Stimulated activated effector memory CD8-positive, alpha-beta T cell treated with anti-CD3 and anti-CD28 coated beads, Interleukin-12 subunit alpha, Interleukin-12 subunit beta, amount 100 ng/mL, for 72 hours (primary cell): ENCODE measurements around the gene PLEKHF1.

Source experiments
- ATAC-seq: fragments of 150-1000 bp; cut with Tn5 transposase; 2 replicates; pipeline ENCODE4 v1.10.0; 2021
- DNase-seq, 2 donors: peaks; one replicate each; pipeline ENCODE4 v3.0.0; 2021 to 2022; ENCODE audit warnings: low spot score in 2 of 2
- H3K27ac Mint-ChIP-seq: one replicate; pipeline ENCODE4 v1.8.0; 2022; ENCODE audit warnings: mild to moderate bottlenecking, mixed read lengths
- H3K36me3 Mint-ChIP-seq: one replicate; pipeline ENCODE4 v1.8.0; 2022; ENCODE audit warnings: mild to moderate bottlenecking, mixed read lengths
- H3K4me1 Mint-ChIP-seq: one replicate; pipeline ENCODE4 v1.8.0; 2022; ENCODE audit warnings: mixed read lengths
- H3K4me3 Mint-ChIP-seq: one replicate; pipeline ENCODE4 v1.8.0; 2022; ENCODE audit warnings: mild to moderate bottlenecking, mixed read lengths
- H3K9me3 Mint-ChIP-seq: one replicate; pipeline ENCODE4 v1.8.0; 2022; ENCODE audit warnings: mixed read lengths

PLEKHF1 gene

GRCh38 chr19:29650772-29651387 lies 14.4 kb upstream of the PLEKHF1 start:
- H3K36me3 Mint-ChIP-seq, result no peaks in the 10 kb centered on the region
- ATAC-seq (no peak), DNase-seq (no peak)
- peak overlapping the region; percentile 71 for H3K27ac Mint-ChIP-seq
- H3K9me3 Mint-ChIP-seq, result no peaks in the 10 kb centered on the region
- peaks cover 29% of the 10 kb centered on the region for H3K4me1 Mint-ChIP-seq
- H3K4me3 Mint-ChIP-seq, result no peak overlapping the region

- H3K4me3 Mint-ChIP-seq, result no peak overlapping the region
- H3K27ac Mint-ChIP-seq, result peak overlapping the region; percentile 71
- no peaks in the 10 kb centered on the region for H3K36me3 Mint-ChIP-seq
- no peaks in the 10 kb centered on the region for H3K9me3 Mint-ChIP-seq
- peaks cover 23% of the 10 kb centered on the region for H3K4me1 Mint-ChIP-seq
- DNase-seq (no peak), ATAC-seq (no peak)
These were observed 13.5 kb upstream of the PLEKHF1 start for GRCh38 chr19:29651622-29652394.

GRCh38 chr19:29653398-29653797 lies 11.9 kb upstream of the PLEKHF1 start:
- DNase-seq (no peak), ATAC-seq (no peak)
- peaks cover 23% of the 10 kb centered on the region for H3K4me1 Mint-ChIP-seq
- no peak overlapping the region for H3K4me3 Mint-ChIP-seq
- H3K9me3 Mint-ChIP-seq, result no peaks in the 10 kb centered on the region
- no peak overlapping the region for H3K27ac Mint-ChIP-seq
- H3K36me3 Mint-ChIP-seq, result no peaks in the 10 kb centered on the region

GRCh38 chr19:29655648-29656335 lies 9.5 kb upstream of the PLEKHF1 start:
- DNase-seq, result no peak
- Mint-ChIP-seq H3K4me3 (no peak overlapping the region), H3K9me3 (no peaks in the 10 kb centered on the region), H3K27ac (peak overlapping the region; percentile 79), H3K36me3 (no peaks in the 10 kb centered on the region), H3K4me1 (peaks cover 23% of the 10 kb centered on the region)
- ATAC-seq, result peak; percentile 45

- Mint-ChIP-seq H3K4me1 (peaks cover 17% of the 10 kb centered on the region), H3K9me3 (no peaks in the 10 kb centered on the region), H3K4me3 (no peak overlapping the region), H3K36me3 (no peaks in the 10 kb centered on the region), H3K27ac (no peak overlapping the region)
- DNase-seq (no peak), ATAC-seq (no peak)
These were observed 6.9 kb upstream of the PLEKHF1 start for GRCh38 chr19:29658221-29658991.

- Mint-ChIP-seq H3K27ac (no peak overlapping the region), H3K36me3 (peaks cover 1% of the 10 kb centered on the region), H3K9me3 (no peaks in the 10 kb centered on the region), H3K4me3 (no peak overlapping the region), H3K4me1 (peaks cover 15% of the 10 kb centered on the region)
- DNase-seq (no peak), ATAC-seq (no peak)
These were observed 4.4 kb upstream of the PLEKHF1 start for GRCh38 chr19:29660835-29661234.

- Mint-ChIP-seq H3K36me3 (peaks cover 15% of the 10 kb centered on the region), H3K4me3 (no peak overlapping the region), H3K9me3 (no peaks in the 10 kb centered on the region), H3K4me1 (peaks cover 20% of the 10 kb centered on the region), H3K27ac (peak overlapping the region; percentile 68)
- ATAC-seq, result no peak
- DNase-seq, result no peak
These were observed 3.0 kb upstream of the PLEKHF1 start for GRCh38 chr19:29662278-29662603.

GRCh38 chr19:29662604-29663404 lies 2.5 kb upstream of the PLEKHF1 start:
- ATAC-seq (no peak), DNase-seq (no peak)
- peaks cover 26% of the 10 kb centered on the region for H3K4me1 Mint-ChIP-seq
- no peak overlapping the region for H3K4me3 Mint-ChIP-seq
- H3K36me3 Mint-ChIP-seq, result peaks cover 20% of the 10 kb centered on the region
- H3K27ac Mint-ChIP-seq, result peak overlapping the region; percentile 68
- H3K9me3 Mint-ChIP-seq, result no peaks in the 10 kb centered on the region

GRCh38 chr19:29663861-29664752 lies 1.2 kb upstream of the PLEKHF1 start:
- ATAC-seq (no peak), DNase-seq (no peak)
- peak overlapping the region; percentile 72 for H3K27ac Mint-ChIP-seq
- H3K36me3 Mint-ChIP-seq, result peaks cover 33% of the 10 kb centered on the region
- H3K4me1 Mint-ChIP-seq, result peaks cover 39% of the 10 kb centered on the region
- H3K9me3 Mint-ChIP-seq, result no peaks in the 10 kb centered on the region
- peak overlapping the region; percentile 88 for H3K4me3 Mint-ChIP-seq

- peaks cover 46% of the 10 kb centered on the region for H3K4me1 Mint-ChIP-seq
- peaks cover 40% of the 10 kb centered on the region for H3K36me3 Mint-ChIP-seq
- H3K9me3 Mint-ChIP-seq, result no peaks in the 10 kb centered on the region
- H3K4me3 Mint-ChIP-seq, result peak overlapping the region; percentile 88
- ATAC-seq (peak; percentile 65), DNase-seq (no peak)
- peak overlapping the region; percentile 72 for H3K27ac Mint-ChIP-seq
These were observed 477 bp upstream of the PLEKHF1 start for GRCh38 chr19:29664753-29665214.

GRCh38 chr19:29665826-29666577 lies 741 bp downstream of the PLEKHF1 start:
- Mint-ChIP-seq H3K9me3 (no peaks in the 10 kb centered on the region), H3K4me1 (peaks cover 56% of the 10 kb centered on the region), H3K27ac (peak overlapping the region; percentile 78), H3K4me3 (peak overlapping the region; percentile 88), H3K36me3 (peaks cover 52% of the 10 kb centered on the region)
- ATAC-seq (no peak), DNase-seq (no peak)

- Mint-ChIP-seq H3K4me3 (peak overlapping the region; percentile 88), H3K36me3 (peaks cover 60% of the 10 kb centered on the region), H3K4me1 (peaks cover 63% of the 10 kb centered on the region), H3K27ac (peak overlapping the region; percentile 78), H3K9me3 (no peaks in the 10 kb centered on the region)
- no peak for DNase-seq
- ATAC-seq, result no peak
These were observed 1.5 kb downstream of the PLEKHF1 start for GRCh38 chr19:29666578-29667386.
